Measurements from ENCODE around the gene ALPK1.

The ALPK1 gene

GRCh38 chr4:112343330-112344080, 46.3 kb downstream of the ALPK1 start:
- DNase-seq (ENCODE audit: low read depth), result no peak
- no peak for TF ChIP-seq CTCF (IDR thresholded peaks at IDR 0.05; ENCODE audit: insufficient read depth, low read depth, low read length, missing control alignments)
- H3K4me3 ChIP-seq (ENCODE audit: low read length), result no peak overlapping the region

- TF ChIP-seq CTCF (IDR thresholded peaks at IDR 0.05; ENCODE audit: insufficient read depth, low read depth, low read length, missing control alignments), result peak; percentile 64
- peak overlapping the region; percentile 4 for H3K4me3 ChIP-seq (ENCODE audit: low read length)
- DNase-seq (ENCODE audit: low read depth), result peak; percentile 86
Observed at GRCh38 chr4:112348488-112349158, 51.5 kb downstream of the ALPK1 start.

GRCh38 chr4:112352736-112353135, 55.6 kb downstream of the ALPK1 start:
- DNase-seq (ENCODE audit: low read depth), result no peak
- TF ChIP-seq CTCF (IDR thresholded peaks at IDR 0.05; ENCODE audit: insufficient read depth, low read depth, low read length, missing control alignments), result no peak
- no peak overlapping the region for H3K4me3 ChIP-seq (ENCODE audit: low read length)

GRCh38 chr4:112355662-112356061, 58.5 kb downstream of the ALPK1 start:
- DNase-seq (ENCODE audit: low read depth), result no peak
- no peak for TF ChIP-seq CTCF (IDR thresholded peaks at IDR 0.05; ENCODE audit: insufficient read depth, low read depth, low read length, missing control alignments)
- no peak overlapping the region for H3K4me3 ChIP-seq (ENCODE audit: low read length)

- no peak for TF ChIP-seq CTCF (IDR thresholded peaks at IDR 0.05; ENCODE audit: insufficient read depth, low read depth, low read length, missing control alignments)
- no peak for DNase-seq (ENCODE audit: low read depth)
- no peak overlapping the region for H3K4me3 ChIP-seq (ENCODE audit: low read length)
Observed at GRCh38 chr4:112357453-112357852, 60.3 kb downstream of the ALPK1 start.

GRCh38 chr4:112357897-112358296, 60.7 kb downstream of the ALPK1 start:
- TF ChIP-seq CTCF (IDR thresholded peaks at IDR 0.05; ENCODE audit: insufficient read depth, low read depth, low read length, missing control alignments), result no peak
- DNase-seq (ENCODE audit: low read depth), result no peak
- no peak overlapping the region for H3K4me3 ChIP-seq (ENCODE audit: low read length)
